ENCODE measurements around the gene SERPINA4. TPM values are rescaled to one million over a fixed set of nuclear protein-coding genes. Genes with fewer than 3 reads are reported as not detected.

The SERPINA4 gene
- total RNA-seq = not detected in 2 replicates

DNA sequence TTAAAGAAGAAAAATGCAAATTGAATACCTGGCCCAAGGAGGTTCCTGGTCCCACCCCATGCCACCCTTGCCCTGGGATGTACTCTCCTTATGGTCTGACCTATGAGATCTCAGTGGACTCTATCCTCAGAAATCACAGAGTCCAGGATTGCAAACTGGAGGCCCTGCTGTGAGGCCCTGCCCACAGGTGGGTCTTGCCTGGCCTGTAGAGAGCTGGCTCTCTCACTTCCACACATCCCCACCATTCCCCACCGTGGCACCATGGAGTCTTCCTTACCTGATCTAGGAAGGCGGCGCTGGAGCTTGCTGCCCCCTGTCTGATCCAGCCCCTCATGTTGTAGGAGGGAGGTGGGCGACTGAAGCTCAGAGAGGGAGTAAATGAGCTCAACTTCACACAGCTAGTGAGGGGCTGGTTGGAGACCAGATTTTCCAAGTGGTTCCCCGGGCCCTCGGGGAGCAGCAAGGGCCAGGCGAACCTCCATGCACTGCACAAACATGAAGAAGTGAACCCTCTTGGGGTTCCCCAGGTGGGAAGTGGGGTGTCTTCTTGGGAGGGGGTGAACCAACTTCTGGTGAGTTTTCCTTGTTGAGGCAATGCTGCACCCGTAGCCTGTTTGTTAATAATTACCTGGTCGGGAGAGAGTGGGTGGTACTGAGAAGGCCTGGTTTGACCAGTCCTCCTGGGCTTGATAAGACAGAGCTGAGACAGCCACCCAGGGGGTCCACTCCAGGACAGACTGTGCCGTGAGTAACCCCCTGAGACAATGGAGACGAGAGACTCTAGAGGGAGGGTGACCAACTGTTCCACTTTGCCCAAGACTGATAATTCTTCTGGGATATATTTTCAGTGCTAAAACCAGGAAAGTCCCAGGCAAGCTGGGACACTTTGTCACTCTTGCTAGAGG lies at the start of gene SERPINA4:
Gene SERPINA4, plus strand, starts transcription at position 692 of the 905 bp plus-strand sequence. CDS start 2,041 bp downstream, outside the sequence.

DNA sequence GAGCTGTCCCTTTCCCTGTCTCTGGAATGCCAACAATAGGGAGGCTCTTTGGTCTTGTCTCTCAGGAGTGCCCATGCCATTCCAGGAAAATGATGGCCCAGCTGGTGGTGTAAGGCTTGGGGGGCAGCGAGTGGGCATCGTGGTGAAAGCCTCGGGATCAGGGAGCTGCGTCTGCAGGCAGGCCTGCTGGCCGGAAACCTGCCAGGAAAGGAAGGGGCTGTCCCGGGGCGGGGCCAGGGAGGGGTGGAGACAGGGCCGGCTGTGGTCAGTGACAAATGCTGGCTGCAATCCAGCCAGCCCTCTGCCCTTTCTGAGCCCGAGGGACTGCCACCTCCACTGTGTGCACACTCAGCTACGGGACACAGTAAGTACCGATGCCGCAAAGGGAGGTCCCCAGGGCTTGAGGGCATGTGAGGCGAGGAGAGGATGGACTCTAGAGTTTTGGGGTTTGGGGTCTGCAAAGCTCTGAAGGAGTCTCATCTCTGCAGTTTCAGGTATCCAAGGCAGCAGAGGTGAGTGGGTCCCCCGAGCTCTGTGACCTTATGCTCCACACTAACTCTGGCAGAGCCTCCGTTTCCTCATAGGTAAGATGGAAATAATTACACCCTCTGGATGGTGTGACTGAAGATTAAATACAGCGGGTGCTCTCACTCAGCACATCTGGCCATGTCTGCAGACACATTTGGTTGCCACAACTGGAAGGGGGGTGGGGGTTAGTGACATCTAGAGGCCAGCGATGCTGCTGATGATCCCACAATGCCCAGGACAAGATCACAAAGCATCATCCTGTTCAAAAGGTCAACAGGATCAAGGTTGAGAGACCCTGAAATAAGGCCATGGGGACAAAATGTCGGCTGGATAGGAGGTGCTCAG lies 20.1 kb downstream of the SERPINA4 start, which contains the start of gene SERPINA5:
Gene SERPINA5, plus strand, starts transcription at position 300 of the 873 bp plus-strand sequence. CDS start 5,937 bp downstream, outside the sequence.

GRCh38 chr14:94612174-94612573 lies 50.9 kb downstream of the SERPINA4 start, which contains the start of gene SERPINA3:
Gene SERPINA3 (plus strand): TSS chr14:94612391. CDS start chr14:94614442, 2,051 bp downstream.

Other genes with a start within 250 kb of the SERPINA4 start
- gene SERPINA6, start 238.1 kb upstream of the SERPINA4 start, total RNA-seq = not detected in 2 replicates
- not detected in 2 replicates for gene SERPINA2, start 194.7 kb upstream of the SERPINA4 start, total RNA-seq
- gene SERPINA1, start 172.8 kb upstream of the SERPINA4 start, total RNA-seq = not detected in 2 replicates
- gene SERPINA11, start 108.6 kb upstream of the SERPINA4 start, total RNA-seq = not detected in 2 replicates
- not detected in 2 replicates for gene SERPINA9, start 85.2 kb upstream of the SERPINA4 start, total RNA-seq
- not detected in 2 replicates for gene SERPINA12, start 52.0 kb upstream of the SERPINA4 start, total RNA-seq
- 0.31 TPM in 1 of 2 replicates, not detected in the other for gene SERPINA5, start 20.0 kb downstream of the SERPINA4 start, total RNA-seq
- 0.16 and 0.19 TPM in 2 replicates for gene SERPINA3, start 50.9 kb downstream of the SERPINA4 start, total RNA-seq
- not detected in 2 replicates for gene GSC, start 208.7 kb downstream of the SERPINA4 start, total RNA-seq

All from bladder microvascular endothelial cell (primary cell).